Mammary epithelial cell (primary cell): ENCODE results near the gene C1QTNF1.

Experiments
- EZH2 ChIP-seq: IDR thresholded peaks from 2 replicates; pipeline ENCODE4 v1.6.1; 2012; ENCODE audit warnings: low read length, inconsistent platforms, borderline replicate concordance
- TF ChIP-seq, protein P1 (sequence below), 2 donors: IDR thresholded peaks in 1 of 2; conservative IDR thresholded peaks in 1 of 2; 2 replicates each; pipeline ENCODE4 v1.5.1; 2011 to 2012; ENCODE audit warnings: inconsistent platforms in 2 of 2, low read length in 2 of 2, mild to moderate bottlenecking in 2 of 2, control low read depth in 1 of 2, low read depth in 1 of 2; ENCODE audit not compliant: insufficient read depth in 1 of 2; ENCODE audit errors: extremely low read depth in 1 of 2

DNA sequence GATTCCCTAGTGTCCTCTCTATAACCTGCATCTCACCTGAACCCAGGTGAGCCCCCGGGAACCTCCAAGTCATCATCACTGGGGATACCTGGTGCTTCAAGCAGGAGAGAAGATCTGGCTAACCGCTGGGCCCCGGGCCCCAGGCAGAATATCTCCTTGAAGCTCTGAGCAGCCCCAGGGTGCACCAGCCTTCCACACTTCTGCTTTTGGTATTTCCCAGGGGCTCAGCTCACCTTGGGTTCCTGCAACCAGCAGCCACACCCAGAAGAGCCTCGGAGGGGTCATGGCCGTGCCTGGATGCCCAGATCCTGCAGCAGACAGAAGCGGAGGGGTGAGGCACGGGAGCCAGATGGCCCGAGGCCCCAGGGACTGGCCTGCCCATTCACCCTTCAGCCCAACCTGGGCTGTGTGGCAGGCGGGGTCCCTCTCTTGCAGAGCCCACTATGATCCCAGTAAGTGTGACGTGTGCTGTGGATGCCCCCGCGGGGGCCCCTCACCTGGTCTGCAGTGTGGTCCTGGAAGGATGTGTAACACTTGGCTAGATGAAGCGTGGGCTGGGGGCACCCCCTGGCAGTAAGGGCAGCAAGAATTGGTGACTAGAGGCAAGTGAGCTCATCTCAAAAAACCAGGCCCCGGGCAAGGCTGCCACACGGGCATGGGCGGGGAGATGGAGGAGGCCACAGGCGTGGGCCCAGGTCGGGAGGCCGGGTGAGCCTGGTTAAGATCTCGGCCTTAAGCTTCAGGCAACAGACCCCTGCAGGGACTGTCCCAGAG is 46.9 kb upstream of the C1QTNF1 start:
- TF ChIP-seq, protein P1, sequence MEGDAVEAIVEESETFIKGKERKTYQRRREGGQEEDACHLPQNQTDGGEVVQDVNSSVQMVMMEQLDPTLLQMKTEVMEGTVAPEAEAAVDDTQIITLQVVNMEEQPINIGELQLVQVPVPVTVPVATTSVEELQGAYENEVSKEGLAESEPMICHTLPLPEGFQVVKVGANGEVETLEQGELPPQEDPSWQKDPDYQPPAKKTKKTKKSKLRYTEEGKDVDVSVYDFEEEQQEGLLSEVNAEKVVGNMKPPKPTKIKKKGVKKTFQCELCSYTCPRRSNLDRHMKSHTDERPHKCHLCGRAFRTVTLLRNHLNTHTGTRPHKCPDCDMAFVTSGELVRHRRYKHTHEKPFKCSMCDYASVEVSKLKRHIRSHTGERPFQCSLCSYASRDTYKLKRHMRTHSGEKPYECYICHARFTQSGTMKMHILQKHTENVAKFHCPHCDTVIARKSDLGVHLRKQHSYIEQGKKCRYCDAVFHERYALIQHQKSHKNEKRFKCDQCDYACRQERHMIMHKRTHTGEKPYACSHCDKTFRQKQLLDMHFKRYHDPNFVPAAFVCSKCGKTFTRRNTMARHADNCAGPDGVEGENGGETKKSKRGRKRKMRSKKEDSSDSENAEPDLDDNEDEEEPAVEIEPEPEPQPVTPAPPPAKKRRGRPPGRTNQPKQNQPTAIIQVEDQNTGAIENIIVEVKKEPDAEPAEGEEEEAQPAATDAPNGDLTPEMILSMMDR (conservative IDR thresholded peaks at IDR 0.05 in 1 of 2, IDR thresholded peaks at IDR 0.05 in 1 of 2; ENCODE audit: extremely low read depth in 1 of 2, insufficient read depth in 1 of 2, low read depth in 1 of 2, low read length in 2 of 2): no peak
- TF ChIP-seq EZH2: no peak
